ENCODE results near the gene HOXD12.

DNA sequence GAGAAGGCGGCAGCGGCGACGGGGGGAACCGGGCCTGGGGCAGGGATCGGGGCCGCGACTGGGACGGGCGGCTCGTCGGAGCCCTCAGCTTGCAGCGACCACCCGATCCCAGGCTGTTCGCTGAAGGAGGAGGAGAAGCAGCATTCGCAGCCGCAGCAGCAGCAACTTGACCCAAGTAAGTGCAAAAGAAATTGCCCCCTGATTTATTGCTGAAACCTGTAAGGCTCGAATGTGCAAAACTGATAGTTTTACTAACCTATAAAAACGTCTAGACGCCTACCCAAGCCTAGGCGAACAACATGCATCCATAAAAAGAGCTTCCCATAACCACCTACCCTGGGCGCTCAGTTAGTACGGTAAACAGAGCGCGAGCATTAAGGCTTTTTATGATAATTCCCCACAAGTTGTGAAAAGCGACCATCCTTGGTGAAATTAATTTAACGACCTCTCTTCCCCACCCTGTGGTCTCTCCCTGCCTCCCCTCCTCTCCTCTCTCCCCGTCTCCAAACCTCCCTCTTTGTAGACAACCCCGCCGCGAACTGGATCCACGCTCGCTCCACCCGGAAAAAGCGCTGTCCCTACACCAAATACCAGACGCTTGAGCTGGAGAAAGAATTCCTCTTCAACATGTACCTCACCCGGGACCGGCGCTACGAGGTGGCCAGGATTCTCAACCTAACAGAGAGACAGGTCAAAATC lies 24.0 kb downstream of the HOXD12 start:
- TF ChIP-seq, protein P1, sequence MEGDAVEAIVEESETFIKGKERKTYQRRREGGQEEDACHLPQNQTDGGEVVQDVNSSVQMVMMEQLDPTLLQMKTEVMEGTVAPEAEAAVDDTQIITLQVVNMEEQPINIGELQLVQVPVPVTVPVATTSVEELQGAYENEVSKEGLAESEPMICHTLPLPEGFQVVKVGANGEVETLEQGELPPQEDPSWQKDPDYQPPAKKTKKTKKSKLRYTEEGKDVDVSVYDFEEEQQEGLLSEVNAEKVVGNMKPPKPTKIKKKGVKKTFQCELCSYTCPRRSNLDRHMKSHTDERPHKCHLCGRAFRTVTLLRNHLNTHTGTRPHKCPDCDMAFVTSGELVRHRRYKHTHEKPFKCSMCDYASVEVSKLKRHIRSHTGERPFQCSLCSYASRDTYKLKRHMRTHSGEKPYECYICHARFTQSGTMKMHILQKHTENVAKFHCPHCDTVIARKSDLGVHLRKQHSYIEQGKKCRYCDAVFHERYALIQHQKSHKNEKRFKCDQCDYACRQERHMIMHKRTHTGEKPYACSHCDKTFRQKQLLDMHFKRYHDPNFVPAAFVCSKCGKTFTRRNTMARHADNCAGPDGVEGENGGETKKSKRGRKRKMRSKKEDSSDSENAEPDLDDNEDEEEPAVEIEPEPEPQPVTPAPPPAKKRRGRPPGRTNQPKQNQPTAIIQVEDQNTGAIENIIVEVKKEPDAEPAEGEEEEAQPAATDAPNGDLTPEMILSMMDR (IDR thresholded peaks at IDR 0.05), result no peak
- no peak for TF ChIP-seq EP300 (IDR thresholded peaks at IDR 0.05)

Data from stomach (tissue), 4 donors.